Testis (tissue), 2 donors: Measurements from ENCODE around the gene RALGPS1.

Experiments used
- POLR2A ChIP-seq: fragments of 450-650 bp; IDR thresholded peaks from one replicate; pipeline ENCODE4 v1.6.1; 2017; ENCODE audit warnings: antibody characterized with exemption, mild to moderate bottlenecking, moderate library complexity
- TF ChIP-seq, protein P1 (sequence below), 3 experiments: fragments of 450-650 bp in 2 of 3; fragments of 200-600 bp in 1 of 3; sonication (generic) in 1 of 3; IDR thresholded peaks; one replicate each; pipeline ENCODE4 v1.5.1; 2016 to 2019; ENCODE audit warnings: antibody characterized with exemption in 3 of 3, mild to moderate bottlenecking in 2 of 3, moderate library complexity in 1 of 3

DNA sequence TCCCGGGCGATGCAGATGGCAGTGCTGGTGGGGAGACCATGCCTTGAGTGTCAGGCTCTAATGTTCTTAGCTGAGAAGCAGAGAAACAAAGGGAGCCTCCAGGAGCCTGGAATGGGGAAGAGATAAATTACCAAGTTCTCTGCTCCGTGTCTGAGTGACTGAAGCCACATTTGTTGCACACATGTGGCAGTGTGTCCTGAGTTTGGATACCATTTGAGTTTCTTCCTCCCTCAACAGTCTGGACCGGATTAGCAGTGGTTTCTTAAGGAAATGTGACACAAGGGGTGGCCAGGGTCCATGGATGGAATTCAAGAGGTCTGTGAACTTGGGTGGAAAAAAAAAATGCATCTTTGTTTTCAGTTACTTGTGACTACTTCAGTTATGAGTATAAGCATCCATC, 299.3 kb downstream of the RALGPS1 start:
- no peak for TF ChIP-seq POLR2A
- TF ChIP-seq, protein P1, sequence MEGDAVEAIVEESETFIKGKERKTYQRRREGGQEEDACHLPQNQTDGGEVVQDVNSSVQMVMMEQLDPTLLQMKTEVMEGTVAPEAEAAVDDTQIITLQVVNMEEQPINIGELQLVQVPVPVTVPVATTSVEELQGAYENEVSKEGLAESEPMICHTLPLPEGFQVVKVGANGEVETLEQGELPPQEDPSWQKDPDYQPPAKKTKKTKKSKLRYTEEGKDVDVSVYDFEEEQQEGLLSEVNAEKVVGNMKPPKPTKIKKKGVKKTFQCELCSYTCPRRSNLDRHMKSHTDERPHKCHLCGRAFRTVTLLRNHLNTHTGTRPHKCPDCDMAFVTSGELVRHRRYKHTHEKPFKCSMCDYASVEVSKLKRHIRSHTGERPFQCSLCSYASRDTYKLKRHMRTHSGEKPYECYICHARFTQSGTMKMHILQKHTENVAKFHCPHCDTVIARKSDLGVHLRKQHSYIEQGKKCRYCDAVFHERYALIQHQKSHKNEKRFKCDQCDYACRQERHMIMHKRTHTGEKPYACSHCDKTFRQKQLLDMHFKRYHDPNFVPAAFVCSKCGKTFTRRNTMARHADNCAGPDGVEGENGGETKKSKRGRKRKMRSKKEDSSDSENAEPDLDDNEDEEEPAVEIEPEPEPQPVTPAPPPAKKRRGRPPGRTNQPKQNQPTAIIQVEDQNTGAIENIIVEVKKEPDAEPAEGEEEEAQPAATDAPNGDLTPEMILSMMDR (IDR thresholded peaks at IDR 0.05): no peak
